NCI-H187 treated with DMSO at 0.1 percent for 48 hours (cell line): ENCODE data around the gene UBE2M.
"Not testable (repeated sequence)": the region's sequence is repeated elsewhere in the genome, so short reads cannot be mapped to it uniquely, and the experiment has no call there.

ENCODE experiments used
- DNase-seq: peaks from one replicate; lab custom pipeline; 2025; lab: John Stamatoyannopoulos, UW

UBE2M gene

DNA sequence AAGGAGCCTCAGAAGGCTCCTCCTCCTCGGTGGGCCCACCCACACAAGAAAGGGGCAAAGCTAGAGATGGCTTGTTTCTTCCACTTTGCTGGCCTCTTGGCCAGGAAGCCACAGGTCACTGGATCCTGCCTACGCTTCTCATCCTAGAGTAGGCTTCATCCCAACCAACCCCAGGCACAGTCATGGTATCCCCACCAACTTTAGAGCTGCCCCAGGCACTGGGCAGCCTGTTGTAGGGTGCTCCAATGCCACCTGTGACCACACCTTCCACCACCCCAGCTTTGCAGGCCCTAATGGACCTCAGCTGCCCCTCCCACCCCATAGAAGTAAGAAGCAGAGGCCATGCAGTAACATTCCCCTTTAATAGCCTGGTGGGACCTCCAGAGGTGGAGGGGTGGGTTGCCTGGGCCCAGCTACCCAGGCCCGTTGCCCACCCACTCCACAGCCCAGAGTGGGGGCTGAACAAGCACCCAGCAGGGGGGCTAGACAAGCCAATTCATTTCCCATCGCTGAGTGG, 3.0 kb downstream of the UBE2M start:
- DNase-seq, result no peak

DNA sequence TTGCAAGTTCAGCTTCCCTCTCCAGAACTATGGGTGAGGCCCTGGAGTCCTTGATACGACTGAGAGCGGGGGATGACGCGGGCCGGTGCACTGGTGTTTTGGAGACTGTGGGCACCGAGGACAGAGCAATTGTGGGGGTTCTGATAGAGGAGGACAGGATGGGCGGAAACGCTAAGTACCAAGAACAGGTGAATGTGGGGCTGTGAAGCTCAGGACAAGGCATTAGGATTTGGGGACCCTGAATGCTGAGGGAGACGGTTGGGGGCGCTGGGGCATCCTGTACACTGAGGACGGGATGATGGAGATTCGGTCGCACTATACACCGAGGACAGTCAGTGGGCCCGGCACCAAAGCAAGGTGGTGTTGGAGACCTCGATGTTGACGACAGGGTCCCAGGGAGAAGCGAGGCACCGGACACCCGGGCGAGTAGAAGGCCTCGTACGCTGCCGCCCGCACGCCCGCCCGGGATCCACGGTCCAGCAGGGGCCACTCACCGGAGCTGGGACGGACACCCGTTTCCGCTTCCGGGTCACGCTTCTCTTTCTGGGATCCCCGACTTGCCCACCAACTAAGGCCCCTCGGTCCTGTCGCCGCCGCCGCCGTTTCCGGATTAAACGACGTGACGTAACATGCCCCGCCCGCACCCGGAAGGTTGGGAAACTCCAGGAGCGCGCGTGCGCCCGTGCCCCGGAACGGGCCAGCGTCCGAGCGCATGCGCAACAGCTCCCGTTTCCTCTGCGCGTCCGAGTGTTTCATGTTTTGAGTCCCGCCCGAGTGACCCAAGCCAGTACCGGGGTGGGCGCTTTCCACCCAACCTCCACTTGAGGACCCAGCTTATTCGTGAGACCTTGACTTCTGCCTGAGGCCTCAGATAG, 3.7 kb downstream of the UBE2M start, which contains the start of gene CHMP2A:
Gene CHMP2A, minus strand, starts transcription at position 612 of the 875 bp plus-strand sequence. CDS start 893 bp downstream, outside the sequence.
- no peak for DNase-seq

DNA sequence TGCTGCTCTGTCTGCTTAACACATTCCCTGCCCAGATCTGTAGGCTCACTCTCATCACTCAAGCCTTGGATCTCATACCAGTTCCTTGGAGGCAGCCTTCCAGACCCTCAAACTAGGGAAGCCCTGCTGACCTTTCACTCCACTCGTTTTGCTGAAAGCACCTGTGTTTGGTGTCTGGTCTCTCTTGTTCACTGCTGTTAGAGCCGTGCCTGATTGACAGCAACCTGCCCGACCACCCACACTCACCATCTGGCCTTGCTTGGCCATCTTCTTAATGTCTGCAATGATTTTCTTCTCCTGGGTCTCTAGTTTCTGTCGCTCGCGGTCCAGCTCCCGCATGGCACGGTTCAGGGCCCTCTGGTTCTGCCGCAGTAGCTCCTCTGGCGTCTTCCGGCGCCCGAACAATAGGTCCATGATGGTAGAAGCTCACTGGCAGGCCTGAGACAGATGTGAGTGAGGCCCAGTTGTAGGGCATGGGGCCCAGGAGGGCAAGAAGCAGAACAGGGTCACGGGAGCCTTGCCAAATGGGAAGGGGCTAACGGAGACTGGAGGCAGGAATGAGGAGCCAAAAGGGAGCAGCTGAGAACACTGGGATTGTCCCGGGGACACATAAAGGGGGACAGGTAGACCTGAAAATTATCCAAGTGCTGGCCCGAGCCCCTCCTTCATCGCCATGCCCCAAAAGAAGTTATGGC, 4.5 kb downstream of the UBE2M start:
- DNase-seq, result no peak

DNA sequence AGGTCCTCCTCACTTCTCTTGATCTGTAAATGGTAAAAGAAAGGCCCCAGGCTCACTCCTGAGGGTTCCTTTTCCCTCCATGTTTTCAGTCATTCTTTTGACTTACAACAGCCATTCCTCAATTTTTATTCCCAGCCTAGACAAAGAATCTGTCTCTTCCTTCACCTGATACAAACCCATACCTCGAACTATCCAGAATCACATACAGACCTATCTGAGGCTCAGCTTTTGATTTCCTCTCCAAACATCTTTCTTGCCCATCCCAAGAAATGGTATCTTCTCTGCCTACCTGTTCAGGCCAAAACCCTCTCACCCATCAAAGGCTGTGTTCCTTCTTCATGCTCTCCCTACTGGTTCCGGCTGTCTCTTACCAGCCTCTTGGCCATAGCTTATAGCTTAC, 5.8 kb downstream of the UBE2M start:
- DNase-seq, result no peak

DNA sequence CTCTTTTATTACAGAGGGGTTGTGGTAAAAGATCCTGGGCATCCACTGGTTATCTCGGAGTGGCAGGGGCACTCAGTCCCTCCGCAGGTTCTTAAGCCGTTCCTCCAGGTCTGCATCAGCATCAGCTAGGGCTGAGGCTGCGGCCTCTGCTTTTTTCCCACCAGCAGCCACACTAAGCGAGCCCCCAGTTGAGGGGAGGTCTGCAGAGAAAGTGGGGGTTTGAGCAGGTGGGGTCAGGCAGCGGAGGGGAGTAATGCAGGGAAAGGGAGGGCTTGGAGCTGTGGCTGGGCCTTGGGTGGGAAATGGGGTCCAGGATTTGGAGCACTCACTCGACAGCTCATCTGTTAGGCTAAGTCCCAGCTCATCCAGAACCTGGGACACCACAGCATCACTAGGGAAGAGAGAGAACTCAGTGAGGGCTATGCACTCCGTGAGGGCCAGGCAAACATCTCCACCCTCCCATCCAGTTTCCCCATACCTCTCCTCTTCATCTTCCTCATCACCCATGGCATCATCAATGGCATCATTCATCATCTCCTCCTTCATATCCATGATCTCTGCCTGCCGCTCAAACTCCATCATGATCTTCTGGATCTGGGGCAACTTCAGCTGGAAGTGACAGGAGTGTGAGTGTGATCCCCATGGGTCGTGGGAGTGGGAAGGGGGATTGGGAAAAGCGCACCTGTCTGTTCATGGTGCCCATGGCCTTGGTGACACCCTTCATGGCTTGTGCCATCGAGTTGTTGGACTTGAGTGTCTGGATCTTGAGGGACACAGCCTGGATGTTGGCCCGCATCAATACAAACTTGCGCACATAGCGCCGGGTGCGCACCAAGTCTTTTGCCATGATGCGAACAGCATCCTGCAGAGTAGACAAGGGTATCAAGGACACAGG, 6.6 kb downstream of the UBE2M start:
- no peak for DNase-seq

DNA sequence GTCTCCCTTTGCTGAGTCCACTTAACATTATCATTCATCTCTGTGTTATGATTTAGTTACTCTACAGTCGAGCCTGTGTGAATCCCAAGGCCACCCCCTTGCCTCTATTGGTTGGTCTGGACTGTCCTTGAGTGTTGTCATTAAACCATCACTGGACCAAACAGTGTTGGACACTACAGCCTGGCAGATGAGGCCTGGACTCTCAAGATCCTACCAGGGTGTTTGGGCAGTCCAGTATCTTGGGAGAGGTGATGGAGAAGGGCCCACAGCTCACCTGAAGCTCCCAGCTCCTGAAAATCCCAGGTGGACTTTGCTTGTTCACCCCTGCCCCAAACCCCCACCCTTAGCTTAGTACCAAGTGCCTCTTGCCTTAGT, 7.3 kb downstream of the UBE2M start:
- no peak for DNase-seq

DNA sequence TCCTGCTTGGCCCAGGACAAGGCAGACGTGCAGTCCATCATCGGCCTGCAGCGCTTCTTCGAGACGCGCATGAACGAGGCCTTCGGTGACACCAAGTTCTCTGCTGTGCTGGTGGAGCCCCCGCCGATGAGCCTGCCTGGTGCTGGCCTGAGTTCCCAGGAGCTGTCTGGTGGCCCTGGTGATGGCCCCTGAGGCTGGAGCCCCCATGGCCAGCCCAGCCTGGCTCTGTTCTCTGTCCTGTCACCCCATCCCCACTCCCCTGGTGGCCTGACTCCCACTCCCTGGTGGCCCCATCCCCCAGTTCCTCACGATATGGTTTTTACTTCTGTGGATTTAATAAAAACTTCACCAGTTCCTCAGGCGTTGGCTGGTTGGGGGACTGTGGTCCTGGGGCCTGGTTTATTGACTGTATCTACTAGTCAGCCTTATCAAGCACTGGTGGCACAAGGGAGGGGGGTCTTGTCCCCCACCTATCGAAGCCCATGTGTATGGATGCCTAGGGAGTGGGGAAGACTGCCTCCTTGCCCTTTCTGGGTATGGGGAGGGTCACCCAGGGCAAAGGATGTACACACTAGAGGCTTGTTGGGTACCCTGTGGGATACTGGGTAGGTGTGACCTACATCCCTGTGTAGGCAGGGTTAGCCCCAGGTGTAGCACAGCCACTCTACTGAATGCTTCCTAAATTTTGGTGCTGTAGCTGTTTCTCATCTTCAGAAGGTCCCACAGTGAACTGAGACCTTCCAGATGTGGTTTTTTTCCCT, 7.9 kb downstream of the UBE2M start:
- no peak for DNase-seq

DNA sequence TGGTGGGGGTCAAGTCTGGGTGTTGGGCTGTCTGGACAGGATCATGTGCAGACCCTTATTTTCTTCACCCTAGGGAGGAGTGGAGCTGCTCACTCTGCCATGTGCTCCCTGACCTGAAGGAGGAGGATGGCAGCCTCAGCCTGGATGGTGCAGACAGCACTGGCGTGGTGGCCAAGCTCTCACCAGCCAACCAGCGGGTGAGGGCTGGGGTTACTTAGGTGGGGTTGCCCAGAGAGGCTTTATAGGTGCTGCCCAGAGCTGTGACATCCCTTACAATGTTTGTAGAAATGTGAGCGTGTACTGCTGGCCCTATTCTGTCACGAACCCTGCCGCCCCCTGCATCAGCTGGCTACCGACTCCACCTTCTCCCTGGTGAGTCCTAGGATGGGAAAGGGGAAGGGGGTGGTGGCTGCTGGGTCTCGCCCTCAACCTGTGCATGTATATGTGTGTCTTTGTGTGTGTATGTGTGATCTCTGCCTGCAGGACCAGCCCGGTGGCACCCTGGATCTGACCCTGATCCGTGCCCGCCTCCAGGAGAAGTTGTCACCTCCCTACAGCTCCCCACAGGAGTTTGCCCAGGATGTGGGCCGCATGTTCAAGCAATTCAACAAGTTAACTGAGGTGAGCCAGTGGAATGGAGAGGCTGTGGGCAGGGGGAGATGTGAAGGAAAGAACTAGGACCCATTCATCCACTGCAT, 8.6 kb downstream of the UBE2M start:
- no peak for DNase-seq

DNA sequence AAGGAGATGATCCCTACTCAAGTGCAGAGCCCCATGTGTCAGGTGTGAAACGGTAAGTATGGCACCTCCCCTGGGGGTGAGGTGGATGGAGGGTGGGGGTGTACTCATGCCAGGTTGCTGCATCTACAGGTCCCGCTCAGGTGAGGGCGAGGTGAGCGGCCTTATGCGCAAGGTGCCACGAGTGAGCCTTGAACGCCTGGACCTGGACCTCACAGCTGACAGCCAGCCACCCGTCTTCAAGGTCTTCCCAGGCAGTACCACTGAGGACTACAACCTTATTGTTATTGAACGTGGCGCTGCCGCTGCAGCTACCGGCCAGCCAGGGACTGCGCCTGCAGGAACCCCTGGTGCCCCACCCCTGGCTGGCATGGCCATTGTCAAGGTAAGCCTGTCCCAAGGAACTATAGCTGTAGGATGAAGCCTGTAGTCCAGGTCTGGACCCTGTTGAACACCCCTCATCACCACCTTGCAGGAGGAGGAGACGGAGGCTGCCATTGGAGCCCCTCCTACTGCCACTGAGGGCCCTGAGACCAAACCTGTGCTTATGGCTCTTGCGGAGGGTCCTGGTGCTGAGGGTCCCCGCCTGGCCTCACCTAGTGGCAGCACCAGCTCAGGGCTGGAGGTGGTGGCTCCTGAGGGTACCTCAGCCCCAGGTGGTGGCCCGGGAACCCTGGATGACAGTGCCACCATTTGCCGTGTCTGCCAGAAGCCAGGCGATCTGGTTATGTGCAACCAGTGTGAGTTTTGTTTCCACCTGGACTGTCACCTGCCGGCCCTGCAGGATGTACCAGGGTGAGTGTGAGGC, 9.3 kb downstream of the UBE2M start:
- no peak for DNase-seq

DNA sequence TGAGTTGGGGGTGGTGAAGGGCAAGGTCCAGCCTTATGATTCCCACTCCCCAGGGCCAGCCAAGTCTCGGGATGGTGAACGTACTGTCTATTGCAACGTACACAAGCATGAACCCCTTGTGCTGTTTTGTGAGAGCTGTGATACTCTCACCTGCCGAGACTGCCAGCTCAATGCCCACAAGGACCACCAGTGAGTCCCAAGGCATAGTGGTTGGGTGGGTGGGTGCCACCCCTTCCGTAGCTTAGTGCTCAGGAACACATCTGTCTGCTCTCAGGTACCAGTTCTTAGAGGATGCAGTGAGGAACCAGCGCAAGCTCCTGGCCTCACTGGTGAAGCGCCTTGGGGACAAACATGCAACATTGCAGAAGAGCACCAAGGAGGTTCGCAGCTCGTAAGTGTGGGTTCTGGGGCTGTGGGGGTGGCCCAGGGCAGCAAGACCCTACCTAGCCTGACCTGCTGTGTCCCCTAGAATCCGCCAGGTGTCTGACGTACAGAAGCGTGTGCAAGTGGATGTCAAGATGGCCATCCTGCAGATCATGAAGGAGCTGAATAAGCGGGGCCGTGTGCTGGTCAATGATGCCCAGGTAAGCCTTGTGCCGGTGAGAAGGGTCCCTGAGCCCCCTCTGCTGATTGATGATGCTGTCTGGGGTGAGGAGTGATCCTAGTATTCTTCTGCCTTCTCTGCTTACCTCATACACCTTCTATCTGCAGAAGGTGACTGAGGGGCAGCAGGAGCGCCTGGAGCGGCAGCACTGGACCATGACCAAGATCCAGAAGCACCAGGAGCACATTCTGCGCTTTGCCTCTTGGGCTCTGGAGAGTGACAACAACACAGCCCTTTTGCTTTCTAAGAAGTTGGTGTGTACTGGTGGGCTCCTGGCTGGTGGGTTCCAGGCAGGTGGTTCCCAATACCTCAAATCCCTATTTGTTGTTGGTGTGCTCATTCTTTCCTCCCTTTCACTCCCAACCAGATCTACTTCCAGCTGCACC, 10.8 kb downstream of the UBE2M start:
- no peak for DNase-seq

DNA sequence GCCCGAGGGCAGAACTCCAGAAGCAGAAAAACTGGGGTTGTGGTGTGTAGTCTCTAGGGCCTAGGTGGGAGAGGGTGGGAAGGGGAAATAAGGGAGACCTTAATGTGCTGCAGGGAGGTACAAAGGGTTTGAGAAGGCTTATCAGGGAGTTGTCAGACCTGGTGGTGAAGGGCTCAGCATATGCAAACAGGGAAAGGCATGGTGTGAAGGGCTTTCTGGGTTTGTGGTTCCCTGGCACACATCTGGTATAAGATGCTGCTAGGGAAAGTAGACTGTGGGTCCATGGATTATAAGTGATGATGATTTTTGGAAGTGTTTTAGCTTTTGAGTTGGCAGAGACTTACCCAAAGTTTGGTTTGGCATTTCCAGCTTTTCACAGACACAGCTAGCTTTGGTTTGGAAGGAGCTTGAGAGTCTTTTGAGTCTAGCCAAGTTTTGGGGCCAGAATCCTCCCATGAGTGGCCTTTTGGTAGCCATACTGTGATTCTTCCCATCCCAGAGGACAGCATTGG, 12.3 kb downstream of the UBE2M start:
- no peak for DNase-seq

DNA sequence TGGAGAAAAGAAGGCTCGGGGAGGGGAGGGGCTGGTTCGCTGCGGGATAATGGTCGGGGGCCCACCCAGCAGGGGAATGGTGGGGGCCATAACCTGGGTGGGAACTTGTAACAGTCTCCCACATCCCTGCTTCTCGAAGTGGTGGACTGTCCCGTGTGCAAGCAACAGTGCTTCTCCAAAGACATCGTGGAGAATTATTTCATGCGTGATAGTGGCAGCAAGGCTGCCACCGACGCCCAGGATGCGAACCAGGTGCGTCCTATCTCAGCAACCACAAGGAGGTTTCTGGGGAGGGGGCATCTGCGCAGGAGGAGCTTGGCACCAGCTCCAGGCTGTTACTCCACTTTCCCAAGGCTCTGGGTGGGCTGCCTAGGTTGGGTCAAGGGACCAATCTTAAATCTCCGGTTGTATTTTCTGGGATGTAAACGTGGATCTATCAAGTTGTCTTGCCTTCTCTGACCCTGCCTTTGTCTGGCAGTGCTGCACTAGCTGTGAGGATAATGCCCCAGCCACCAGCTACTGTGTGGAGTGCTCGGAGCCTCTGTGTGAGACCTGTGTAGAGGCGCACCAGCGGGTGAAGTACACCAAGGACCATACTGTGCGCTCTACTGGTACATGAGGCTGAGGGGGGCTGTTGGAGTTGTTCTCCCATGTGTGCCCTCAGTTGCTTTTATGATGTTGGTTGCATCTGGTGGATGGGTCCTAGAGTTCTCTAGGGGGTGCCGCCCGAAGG, 13.0 kb downstream of the UBE2M start:
- no peak for DNase-seq

DNA sequence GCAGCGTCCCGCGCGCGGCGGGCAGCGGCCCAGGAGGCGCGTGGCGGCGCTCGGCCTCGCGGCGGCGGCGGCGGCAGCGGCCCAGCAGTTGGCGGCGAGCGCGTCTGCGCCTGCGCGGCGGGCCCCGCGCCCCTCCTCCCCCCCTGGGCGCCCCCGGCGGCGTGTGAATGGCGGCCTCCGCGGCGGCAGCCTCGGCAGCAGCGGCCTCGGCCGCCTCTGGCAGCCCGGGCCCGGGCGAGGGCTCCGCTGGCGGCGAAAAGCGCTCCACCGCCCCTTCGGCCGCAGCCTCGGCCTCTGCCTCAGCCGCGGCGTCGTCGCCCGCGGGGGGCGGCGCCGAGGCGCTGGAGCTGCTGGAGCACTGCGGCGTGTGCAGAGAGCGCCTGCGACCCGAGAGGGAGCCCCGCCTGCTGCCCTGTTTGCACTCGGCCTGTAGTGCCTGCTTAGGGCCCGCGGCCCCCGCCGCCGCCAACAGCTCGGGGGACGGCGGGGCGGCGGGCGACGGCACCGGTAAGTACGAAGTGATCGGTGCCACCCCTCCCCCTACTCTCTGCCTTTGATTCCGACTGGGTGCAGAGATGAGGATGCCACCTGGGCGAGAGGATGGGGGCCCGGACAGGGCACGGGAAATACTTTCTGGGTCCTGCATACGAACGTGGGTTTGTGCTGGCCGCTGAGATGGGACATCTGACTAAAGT, 13.7 kb downstream of the UBE2M start:
- no peak for DNase-seq

DNA sequence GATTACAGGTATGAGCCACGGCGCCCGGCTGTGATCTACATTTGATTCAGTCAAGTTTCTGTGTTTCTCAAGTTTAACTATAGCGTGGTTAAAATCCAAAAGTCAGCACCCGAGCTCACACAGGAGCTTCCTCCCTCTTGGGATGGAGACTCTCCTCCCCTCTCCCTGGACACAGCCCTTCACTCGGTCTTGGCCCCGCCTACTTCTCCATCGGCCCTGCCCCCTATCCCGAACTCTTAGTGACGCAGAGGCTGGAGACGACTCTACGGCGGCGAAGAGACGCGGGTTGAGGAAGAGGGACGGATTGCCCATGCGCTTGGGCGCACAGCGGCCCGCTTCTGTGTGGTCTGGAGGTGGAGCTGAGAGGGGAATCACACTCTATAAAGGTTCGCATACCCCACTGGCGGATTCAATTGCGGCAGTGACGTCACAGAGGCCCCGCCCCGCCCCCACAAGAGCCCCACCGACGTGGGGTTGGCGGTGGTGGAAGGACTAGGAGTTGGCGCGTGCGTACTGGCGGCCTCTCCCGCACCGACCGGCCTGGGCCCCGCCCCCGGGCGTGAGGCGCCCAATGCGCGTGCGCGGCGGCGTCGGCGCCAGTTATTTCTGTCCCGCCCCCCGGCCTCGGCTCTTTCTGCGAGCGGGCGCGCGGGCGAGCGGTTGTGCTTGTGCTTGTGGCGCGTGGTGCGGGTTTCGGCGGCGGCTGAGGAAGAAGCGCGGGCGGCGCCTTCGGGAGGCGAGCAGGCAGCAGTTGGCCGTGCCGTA, 14.4 kb downstream of the UBE2M start, which contains the start of gene TRIM28:
Gene TRIM28, plus strand, starts transcription at position 239 of the 765 bp plus-strand sequence. CDS start 694 bp downstream, outside the sequence.
- DNase-seq, result no peak

DNA sequence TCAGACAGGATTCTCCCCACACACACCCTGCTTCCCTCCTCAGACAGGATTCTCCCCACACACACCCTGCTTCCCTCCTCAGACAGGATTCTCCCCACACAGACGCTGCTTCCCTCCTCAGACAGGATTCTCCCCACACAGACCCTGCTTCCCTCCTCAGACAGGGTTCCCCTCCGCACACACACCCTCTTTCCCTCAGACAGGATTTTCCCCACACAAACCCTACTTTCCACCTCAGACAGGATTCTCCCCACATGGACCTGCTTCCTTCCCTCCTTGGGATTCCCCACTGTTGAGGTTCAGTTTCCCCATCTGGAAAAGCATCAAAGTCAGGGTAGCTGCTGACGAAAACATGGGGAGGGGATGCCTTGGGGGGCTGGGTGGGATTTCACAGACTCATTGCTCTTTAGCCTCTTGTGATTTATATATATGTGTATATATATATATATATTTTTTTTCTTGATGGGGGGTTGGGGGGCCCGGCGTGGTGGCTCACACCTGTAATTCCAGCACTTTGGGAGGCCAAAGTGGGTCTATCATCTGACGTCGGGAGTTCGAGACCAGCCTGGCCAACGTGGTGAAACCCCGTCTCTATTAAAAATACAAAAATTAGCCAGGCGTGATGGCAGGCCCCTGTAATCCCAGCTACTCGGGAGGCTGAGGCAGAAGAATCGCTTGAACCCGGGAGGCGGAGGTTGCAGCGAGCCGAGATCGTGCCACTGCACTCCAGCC, 15.6 kb downstream of the UBE2M start:
- not testable (repeated sequence) for DNase-seq
